T follicular helper cell (primary cell): ENCODE results near the gene RASAL2.

Experiments used
- DNase-seq: peaks from one replicate; pipeline ENCODE4 v3.0.0-alpha.2; 2020; ENCODE audit warnings: low read depth
- total RNA-seq, 2 experiments: gene quantifications; one replicate each; lab custom pipeline; 2026; lab: John Stamatoyannopoulos, UW

RASAL2 gene
- 0.56 to 0.66 reads per million in 2 experiments for total RNA-seq

DNA sequence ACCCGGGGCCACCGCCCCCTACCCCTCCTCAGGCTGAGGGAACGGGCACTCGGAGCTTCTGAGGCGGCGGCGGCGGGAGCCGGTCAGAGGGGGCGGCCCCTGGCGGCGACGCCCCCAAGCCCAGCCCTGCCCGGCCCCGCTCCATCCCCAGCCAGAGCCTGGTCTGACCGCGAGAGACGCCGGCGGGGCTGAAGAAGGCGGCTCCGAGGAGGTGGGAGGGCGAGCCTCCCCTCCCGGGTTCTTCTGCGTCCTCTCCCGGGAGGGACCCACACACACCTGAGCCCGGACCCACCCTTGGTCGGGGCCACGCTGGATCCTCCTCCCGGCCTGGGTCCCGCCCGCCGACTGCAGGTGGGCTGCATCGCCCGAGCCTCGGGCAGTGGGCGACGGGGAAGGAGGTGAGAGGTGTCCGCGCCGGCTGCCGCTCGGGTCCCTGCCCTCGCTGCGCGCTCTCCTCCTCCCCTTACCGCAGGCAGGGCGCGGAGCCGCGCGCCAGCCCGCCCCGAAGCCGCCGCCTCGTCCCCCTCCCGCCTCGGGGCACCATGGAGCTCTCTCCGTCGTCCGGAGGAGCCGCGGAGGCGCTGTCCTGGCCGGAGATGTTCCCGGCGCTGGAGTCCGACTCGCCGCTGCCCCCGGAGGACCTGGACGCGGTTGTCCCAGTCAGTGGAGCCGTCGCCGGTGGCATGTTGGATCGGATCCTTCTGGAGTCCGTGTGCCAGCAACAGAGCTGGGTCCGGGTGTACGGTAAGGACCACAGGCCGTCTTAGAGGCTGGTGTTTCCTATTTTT, at the start of gene RASAL2:
TSS of gene RASAL2 (plus strand) at position 154 of the 788 bp plus-strand sequence. CDS start at position 543, 389 bp downstream.
- DNase-seq: no peak

DNA sequence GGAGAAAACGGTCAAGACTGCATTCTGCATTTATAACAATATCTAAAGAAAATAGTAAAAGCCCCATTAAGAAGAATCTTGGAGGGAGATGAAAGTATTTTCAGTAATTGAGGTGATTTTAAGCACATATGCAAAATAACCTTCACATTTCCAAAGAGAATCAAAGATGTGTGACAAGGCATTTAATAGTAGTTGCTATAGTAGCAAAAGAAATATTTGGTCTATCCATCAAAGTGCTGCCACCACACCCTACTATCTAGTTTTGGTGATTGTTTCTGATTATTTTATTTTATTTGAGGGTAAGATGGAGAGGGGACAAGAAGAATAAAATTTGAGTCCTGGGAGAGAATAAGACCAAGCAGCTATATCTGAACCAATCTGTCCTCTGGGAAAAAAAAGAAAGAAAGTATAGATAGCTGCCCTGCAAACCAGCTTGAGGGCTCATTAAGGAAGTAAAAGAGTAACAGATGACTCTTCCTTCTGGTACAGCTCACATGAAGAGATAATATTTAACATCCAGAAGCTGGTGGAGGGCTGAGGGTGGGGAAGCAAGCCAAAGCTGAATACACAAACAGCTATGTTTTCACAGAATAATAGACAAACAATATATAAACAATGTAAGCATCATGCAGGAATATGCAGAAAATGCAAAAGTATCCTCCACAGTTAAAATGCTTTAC, 47.2 kb upstream of the RASAL2 start:
- DNase-seq: no peak

DNA sequence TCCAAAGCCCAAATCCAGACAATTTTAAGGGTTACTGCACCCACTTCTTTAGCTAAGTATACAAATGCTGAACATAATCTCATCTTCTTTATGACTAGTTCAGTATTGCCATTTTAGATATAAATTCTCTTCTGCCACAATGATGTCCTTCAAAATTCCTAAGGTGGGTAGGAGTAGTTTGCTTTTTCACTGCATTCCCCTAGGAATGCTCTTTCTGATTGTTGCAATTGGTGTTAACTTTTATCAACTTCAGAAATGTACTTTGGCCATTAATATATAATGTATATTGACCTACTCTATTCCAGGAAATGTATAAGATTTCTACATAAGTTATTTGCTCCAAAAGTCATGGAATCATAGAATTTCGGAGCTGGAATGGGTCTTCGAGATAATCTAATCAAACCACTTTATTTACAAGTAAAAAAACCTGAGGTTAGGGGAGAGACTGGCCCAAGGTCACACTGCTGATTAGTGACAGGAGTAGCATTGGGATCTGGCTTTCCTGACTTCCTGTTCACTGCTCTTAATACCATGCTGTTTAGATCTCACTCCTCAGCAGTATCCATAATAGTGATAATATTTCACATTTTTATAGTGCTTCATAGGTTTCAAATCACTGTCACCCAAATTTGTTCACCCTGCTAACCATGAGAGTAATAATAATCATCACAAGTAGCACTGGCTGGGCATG, 46.4 kb upstream of the RASAL2 start:
- no peak for DNase-seq

DNA sequence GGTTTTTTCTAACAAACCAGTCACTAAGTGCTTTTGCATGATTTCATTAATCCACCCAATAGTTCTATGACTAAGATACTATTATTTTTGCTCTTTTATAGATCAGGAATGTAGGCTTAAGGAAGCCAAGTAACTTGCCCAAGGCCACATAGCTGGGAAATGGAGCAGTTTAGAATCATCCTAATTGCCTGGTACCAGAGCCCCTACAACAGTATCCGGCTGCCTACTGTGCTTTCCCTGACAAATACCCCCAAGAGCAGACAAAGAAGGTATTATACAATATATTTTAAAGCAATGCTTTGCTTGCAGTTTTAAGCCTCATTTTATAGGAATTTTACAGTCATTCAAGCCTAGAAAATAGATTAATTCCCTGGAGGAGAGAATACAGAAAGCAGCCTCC, 45.5 kb upstream of the RASAL2 start:
- no peak for DNase-seq

DNA sequence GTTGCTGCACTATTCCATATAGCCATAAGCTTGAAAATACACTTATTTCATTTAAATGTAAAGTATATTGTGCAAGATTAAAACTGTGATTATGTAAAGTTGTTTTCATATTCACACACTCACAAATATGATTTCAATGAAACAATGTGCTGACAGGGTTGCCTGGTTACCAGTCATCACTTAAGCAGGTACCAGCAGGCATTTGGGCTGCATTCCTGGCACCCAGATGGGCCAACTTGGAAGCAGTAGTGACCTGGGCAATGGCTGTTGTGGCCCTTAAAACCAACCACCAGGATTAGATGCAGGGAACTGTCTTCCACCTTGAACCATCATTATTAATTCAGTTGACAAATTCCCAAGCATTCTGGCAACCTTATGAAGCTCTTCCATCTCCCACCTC, 45.0 kb upstream of the RASAL2 start:
- DNase-seq: no peak

DNA sequence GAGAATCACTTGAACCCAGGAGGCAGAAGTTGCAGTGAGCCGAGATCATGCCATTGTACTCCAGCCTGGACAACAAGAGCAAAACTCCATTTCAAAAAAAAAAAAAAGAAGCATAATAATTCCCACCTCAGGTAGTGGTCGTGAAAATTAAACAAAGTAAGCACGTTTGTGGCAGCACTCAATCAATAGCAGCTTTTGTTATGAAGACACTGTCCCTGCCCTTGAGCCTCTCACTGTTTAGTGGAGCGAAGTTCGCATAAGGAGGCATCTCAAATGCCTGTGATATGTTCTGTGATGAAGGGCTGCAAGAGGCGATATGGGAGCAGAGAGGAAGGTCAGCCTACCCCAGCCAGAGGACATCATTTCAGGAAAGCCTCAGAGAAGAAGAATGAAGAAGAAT, 43.8 kb upstream of the RASAL2 start:
- no peak for DNase-seq

DNA sequence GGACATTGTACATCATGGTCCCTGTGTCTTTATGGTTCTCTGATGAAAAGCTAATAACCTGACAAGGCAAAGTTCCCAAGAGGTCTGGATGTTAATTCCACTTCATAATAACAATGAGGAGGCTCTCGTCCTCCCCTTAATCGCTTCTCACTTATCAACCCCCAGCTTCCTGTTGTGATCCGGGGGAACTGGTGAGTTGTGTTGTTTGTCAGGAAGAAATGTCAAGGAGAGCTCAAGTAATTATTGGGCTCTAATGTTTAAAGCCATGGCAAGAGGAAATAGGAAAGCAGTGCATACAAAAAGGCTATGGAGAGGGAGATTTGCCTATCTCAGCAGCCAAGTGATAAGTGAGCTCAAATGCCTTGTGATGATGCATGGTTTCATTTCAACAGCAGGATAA, 42.8 kb upstream of the RASAL2 start:
- no peak for DNase-seq

DNA sequence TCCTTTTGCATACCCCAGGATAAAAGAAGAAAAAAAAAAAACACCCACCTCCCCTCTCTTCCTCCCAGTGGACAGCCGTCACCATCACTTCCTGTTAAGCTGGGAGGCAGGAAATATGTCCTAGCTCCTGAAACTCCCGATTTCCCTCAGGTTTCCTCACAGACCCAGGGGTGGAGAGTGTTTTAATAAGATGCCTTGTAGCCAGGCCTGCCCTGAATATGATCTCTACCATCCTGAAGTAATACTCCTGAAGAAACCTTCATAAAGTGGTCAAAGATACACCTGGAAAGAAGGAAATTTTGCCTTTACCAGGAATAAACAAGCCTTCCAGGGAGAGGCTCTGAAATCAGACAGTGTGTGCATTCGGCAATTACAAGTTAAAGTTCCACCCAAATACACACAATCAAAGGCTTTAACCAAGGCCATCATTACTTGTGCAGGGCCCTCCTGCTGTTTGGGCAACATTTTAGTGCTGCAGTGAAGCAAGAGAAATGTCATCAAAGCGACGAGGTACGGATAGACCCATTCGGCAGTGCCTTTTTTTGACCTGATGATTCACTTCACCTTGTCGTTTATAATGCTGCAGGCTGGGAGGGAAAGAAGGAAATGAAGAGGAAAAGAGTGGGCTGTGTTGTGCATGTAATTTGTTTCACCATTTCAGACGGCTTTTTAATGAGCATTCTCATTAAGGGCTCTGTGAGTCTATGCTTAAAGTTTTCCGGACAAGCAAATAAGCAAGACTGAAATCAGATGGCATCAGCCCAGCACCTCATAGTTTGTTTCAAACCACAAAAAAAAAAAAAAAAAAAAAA, 41.0 kb upstream of the RASAL2 start:
- no peak for DNase-seq

DNA sequence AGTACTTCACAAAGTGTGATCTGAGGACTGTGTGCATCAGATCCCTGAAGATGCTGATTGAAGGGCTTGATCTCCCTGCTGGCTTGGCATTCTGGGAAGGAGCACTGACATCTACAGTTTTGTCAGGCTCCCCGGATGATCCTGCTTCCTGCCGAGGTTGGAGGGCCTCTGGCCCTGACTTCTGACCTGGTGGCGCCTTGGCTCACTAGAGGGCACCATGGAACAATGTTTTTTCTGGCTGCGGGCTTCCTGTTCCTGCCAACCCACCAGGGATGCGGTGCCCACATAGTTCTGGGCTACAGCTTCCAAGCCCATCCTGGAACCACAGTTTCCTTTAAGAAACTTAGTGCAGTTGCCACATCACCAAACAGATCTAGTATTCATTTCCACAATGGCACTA, 38.8 kb upstream of the RASAL2 start:
- no peak for DNase-seq

DNA sequence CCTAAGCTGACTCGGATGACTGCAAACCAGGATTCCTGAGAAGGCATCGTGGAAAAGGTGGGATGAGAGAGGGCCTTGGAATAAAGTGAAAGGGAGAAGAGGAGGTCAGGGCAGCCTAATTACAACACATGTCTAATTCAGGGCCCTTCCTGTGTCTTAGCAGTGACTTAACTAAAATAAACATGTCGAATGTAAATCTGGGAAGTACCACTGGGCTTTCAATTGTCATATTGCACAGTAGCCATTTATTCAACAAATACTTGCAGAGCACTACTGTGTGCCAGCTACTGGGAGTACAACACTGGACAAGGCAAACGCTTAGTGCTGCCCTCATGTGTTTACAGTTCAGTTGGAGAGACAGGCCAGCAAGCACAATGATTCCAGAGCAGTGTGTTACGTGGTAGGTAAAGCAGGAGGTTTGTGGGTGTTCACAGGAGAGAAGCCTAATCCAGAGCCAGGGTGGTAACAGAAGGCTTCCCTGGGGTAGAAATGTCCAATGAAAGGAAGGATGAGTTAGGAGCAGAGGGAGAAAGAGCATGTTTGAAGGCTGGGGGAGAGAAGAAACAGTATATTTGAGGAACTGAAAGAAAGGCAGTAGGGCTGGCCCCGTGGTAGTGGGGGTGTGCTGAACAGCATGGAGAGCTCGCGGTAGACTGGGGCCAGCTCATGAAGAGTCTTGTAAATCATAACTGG, 38.0 kb upstream of the RASAL2 start:
- no peak for DNase-seq

DNA sequence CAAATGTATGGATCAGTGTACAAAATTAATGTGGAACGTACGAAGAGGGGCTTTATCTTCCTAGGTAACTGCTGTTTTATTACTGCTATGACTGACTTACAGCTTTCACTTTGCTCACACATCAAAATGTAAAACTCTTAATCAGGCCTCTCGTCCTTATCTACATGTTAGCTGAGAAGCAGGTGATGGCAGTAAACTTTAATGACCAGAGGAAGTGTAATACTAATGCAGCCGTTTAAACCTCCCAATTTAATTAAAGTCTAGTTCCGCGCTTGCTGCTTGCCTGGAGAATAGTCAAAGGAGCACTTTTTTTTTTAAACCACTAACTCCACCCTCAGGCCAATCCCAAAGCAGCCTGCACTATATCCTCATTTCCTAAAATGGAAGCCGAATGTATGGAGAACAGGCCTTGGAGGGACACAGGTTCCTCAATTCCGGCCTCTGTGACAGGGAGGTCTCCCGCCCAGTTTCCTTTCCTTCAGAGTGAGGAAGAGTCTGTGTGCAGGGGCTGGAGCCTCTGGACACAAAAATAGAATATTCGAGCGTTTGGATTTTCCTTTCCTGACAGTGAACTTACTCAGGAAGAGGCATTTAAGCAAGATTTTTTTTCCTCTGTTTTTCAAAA, 36.7 kb upstream of the RASAL2 start:
- no peak for DNase-seq

DNA sequence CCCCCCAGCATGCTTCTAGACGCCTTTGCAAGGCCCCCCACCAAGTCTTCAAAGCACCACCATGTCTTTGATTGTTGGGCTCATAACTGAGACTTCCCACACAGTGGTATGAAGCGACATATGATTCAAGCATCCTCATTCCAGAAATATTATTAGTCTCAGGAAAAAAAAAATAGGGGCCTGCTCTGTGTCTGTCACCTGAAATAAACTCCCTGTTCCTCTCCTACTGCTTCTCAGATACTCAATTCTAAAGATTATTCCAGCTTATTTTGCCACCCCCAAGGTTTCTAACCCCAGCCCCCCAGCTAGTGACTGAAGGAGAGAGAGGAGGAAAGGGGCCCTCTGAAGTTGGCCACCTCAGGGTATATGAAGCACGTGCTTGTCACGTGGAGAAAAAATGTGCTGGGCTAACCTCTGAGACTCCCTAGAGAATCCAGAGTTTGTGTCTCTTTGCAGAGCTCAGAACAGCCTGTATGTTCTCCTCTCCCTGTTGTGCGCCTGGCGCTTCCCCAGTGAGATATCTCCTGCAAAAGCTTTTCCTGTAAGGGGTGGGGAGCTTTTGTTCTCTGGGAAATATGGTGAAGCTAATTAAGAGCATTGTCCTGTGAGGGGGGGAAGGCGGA, 35.9 kb upstream of the RASAL2 start:
- DNase-seq: no peak

DNA sequence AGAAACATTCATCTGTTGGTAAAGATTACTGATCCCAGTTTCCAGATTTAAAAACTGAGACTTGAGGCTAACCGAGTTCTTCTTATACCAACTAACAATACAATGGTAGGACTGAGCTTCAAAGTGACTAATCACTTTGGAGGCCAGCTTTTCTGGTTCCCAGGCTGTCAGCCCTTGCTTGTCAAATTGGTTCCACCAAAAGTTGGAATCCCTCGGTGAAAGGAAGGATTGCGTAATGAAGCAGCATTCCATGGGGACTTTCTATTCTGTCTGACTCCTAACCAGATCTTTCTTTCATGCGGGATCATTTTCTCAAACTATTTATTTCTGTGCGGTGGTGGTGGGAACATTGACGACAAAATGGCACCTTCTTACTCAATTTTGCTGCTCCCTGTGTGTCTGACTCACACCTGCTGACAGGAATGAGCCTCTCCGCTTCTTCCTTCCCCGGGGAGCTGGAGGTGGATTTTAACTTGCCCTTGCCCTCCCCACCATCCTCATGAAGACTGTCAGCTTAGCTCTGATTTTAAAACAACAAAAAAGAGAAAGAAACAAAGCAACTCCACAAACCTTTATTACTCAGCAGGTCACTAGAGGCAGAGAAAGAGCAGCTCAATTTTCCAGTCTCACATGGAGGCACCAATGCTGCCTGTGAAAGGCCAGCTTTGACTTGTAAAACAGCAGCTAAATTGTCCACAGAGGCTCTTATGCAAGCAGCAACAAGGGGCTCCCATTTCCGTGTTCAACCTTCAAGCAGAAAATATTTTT, 32.9 kb upstream of the RASAL2 start:
- no peak for DNase-seq

DNA sequence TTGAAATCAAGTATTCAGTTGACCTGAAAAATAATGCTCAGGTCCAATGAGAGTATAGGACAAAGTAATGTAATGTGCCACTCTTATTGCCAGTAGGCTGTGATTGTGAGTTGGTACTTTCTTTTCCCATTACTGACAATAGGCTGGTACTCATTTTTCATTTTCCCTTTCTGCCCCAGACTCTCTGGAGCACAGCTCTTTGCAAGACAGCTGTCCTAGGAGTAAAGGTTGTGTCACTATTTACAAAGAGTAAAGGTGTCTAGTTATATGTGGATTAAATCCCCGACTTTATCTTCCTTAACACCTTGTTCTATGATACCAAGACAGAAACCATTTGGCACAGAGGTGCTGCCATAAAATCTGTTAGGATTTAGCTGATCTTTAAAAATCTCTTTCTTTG, 32.3 kb upstream of the RASAL2 start:
- no peak for DNase-seq

DNA sequence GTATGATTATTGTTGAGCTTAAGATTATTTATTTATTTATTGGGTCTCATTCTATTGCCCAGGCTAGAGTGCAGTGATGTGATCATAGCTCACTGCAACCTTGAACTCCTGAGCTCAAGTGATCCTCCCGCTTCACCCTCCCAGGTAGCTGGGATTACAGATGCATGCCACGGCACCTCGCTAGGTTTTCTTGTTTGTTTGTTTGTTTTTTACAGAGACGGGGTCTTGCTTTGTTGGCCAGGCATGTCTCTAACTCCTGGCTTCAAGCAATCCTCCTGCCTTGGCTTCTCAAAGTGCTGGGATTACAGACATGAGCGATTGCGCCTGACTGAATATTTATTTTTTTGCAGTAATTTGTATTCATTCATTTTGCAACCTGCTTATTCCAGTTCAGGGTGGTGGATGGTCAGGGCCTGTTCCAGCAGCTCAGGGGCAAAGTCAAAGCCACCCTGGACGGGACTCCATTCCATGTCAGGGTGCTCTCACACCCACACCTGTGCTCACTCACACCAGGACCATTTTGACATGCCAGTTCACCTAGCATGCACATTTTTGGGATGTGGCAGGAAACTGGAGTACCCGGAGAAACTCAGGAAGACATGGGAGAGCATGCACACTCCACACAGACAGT, 29.6 kb upstream of the RASAL2 start:
- no peak for DNase-seq

DNA sequence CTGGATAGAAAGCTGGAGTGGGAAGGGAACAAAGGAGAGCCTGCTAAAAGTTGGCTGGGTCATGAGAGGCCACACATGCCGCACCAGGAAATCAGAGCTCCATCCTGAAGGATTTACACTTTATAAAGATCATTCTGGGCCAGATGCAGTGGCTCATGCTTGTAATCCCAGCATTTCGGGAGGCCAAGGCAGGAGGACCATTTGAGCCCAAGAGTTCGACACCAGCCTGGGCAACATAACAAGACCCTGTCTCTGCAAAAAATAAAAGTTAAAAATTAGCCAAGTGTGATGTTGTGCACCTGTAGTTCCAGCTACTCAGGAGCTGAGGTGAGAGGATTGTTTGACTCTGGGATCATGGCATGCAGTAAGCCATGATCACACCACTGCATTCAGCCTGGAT, 28.7 kb upstream of the RASAL2 start:
- no peak for DNase-seq

DNA sequence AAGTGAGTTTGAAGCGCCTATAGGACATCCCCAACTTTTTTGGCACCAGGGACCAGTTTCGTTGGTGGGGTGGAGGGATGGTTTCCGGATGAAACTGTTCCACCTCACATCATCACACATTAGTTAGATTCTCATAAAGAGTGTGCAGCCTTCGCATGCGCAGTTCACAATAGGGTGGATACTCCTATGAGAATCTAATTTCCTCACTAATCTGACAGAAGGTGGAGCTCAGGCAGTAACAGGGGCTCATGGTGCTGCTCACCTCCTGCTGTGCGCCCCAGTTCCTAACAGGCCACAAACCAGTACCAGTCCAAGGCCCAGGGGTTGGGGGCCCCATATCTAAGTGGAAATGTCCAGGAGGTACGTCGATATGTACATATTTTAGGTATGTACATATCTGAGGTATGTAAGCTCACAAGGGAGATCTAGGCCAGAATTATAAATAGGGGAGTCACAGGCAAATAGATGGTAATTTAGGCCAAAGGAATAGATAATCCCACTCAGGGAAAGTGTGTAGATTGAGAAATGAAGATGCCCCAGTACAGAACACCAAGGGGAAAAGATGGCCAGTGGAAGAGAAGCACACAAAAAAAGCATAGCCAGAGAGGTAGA, 27.5 kb upstream of the RASAL2 start:
- DNase-seq: no peak

DNA sequence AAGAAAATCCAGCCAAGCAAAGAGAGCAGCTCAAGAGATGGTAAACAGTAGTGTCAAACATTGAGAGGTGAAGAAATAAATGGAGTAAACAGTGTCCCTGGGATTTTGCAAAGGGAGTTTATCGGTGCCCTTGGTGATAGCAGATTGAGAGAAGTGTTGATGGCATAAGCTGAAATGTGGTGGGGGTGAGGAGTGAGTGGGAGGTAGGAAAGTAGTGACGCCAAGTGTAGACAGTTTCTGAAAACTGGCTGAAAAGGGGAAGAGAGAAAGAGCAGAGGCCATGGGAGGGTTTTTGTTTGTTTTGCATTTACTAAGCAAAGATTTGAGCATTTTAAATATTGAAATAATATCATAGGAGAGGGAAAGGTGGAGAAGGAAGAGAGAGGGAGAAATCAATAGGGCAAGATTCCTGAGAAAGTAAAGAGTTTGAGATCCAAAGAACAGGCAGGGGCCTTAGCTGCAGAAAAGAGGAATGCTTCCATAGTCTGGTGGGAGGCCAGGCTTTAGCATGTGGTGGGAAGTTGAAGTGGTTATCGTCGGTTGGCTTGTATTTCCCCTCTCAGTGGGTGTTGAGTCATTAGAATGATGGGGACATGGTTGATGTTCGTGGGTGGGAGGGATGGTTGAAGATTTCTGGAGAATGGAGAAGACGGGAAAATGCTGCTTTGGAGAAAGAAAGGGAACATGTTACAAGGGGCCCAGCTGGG, 26.8 kb upstream of the RASAL2 start:
- DNase-seq: no peak
